Measurements from ENCODE around the gene RBM5.

- no peak for TF ChIP-seq POLR2AphosphoS5 (IDR thresholded peaks at IDR 0.05; ENCODE audit: low read depth, low read length)
- no peak for TF ChIP-seq SPI1 (IDR thresholded peaks at IDR 0.05; ENCODE audit: low read depth, low read length)
- no peak for TF ChIP-seq POLR2A (IDR thresholded peaks at IDR 0.05; ENCODE audit: low read depth, low read length)
- no peak for TF ChIP-seq TAF1 (IDR thresholded peaks at IDR 0.05; ENCODE audit: low read depth, low read length)
- no peak for TF ChIP-seq PAX5 (IDR thresholded peaks at IDR 0.05; ENCODE audit: insufficient read depth, low read length, severe bottlenecking)
Observed at GRCh38 chr3:50147016-50147415, 58.3 kb downstream of the RBM5 start.

Data from GM12891 (cell line).